Stimulated activated CD4-positive, alpha-beta T cell treated with anti-CD3 and anti-CD28 coated beads, Interleukin-4, amount 100 ng/mL, for 48 hours (primary cell): ENCODE measurements around the gene NBAS.
"Not testable (repeated sequence)": the region's sequence is repeated elsewhere in the genome, so short reads cannot be mapped to it uniquely, and the experiment has no call there.

Experiments
- DNase-seq, 2 donors: peaks; one replicate each; pipeline ENCODE4 v3.0.0-alpha.2; 2020; ENCODE audit warnings: low read depth in 2 of 2

NBAS gene

DNA sequence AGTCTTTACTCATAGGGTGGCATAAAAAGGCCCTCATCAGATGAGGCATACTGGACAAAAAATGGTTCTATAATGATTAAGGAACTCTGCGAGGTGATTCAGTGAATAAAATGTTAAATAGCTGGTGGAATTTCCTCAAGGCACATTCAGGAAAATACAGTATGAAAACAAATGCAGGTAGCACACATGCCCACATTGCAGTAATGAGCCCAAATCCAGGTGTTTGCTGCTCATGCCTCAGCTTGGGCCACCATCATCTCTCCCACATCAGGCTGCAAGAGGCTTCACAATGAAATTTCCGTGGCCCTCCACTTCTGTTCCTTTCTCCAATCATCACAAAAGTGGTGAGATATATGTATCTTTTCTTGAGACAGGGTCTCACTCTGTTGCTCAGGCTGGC, 298.3 kb downstream of the NBAS start:
- no peak for DNase-seq

DNA sequence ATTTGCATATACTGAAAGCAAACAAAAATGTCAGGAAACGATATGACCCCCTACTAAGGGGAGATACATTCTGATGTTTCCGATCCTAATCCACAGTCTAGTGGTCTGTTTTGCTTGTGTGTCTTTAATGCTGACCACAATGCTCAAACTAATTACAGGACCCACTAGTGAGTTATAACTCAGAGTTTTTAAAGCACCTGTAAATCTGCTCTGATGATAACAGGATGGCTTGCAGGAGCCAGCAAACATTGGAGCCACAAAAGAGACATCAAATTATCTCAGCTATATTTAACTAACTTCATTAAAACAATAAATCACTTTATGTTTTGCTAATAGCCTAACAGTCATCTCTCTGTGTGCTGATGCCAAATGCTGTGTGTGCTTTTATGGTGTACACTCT, 300.3 kb downstream of the NBAS start:
- no peak for DNase-seq

DNA sequence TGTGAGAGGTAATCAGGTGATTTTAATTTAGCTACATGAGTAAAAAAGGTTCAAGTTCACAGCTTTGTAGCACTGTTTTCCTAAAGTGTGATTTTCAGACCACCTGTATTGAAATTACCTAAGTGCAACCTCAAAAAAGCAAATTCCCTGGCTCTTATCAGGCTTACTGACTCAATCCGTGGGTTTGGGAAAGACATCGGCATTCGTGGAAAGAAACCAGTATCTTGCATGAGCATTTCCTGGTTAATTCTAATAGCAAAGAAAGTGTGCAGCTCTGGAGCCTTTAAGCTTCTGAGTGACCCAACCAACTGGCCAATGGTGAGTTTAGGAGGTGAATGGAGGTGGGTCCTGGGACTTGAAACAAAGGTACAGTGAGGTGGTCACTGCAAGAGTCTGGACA, 300.9 kb downstream of the NBAS start:
- no peak for DNase-seq

DNA sequence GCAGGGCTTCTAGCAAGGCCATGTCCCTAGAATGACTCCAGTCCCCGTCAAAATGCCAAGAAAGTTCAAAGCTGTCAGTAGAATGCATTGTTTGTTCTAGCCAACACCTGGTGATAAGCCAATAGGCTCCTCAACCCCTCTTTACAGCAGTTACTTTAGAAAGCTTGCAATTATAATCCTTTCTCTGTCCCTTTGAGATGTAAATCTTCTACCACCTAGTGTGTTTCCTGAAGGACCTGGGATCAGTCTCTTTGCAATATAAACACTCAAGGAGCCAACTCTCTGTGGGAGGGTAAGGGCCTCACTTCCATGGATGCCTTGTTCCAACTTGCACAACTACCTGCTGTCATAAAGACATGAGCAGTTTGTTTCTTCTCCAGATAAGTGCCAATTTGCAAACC, 301.8 kb downstream of the NBAS start:
- no peak for DNase-seq

DNA sequence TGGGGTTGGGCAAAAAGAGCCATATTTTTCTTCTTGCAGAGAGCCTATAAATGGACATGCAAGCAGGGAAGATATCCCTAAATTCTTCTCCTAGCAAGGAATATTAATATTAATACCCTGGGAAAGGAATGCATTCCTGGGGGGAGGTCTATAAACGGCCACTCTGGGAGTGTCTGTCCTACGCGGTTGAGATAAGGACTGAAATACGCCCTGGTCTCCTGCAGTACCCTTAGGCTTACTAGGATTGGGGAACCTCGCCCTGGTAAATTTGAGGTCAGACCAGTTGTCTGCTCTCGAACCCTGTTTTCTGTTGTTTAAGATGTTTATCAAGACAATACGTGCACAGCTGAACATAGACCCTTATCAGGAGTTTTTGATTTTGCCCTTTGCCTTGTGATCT, 302.7 kb downstream of the NBAS start:
- DNase-seq = not testable (repeated sequence)

DNA sequence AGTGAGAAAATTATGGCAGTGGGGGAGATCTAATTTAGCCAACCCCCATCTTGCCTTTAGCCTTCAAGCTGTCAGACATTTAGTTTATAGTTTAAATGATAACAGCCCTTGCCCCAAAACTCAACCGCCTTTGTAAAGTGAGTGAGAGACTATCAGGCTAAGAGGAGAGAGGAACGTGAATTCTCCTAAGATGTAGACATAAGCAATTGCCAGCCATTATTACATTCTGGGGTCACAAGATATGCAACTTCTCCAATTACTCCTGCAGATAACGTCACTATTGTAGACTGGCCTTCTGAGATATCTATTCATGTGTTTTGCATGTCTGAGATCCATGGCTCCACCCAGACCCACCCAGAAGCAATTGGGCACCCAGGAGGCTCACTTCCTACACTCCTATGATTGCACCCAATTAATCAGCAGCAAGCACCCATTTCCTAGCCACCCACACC, 307.3 kb downstream of the NBAS start:
- DNase-seq = no peak

DNA sequence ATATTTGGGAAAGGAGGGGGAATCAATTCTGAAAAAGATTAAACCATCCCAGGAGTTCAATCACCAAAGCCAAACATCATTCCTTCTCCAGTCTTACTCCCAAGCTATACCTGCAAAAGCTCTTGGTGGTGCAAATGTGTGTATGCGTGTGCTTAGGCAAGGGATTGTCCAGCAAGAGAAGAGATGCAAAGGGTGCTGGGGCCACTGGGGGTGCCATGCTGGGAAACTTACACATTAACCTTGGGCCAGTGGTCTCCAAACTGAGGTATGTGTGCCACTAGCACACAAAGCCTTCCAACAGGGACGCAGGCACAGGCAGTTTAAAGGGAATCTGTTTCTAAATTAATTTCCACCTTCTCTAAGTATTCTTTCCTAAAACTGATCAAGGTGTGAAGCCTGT, 307.9 kb downstream of the NBAS start:
- no peak for DNase-seq

DNA sequence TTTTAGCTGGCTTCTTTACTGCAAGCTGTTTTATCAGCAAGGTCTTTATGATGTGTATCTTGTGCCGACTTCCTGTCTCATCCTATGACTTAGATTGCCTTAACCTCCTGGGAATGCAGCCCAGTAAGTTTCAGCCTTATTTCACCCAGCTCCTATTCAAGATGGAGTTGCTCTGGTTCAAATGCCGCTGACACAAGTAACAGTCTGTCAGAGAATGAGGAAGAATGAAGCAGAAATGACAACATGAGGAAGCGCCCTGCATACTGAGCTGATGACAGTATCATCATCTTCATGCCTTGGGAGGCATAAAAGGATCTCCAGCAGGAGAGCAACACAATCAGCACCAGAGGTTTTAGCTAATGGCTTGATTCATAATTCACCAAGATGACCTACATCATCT, 309.4 kb downstream of the NBAS start:
- no peak for DNase-seq

DNA sequence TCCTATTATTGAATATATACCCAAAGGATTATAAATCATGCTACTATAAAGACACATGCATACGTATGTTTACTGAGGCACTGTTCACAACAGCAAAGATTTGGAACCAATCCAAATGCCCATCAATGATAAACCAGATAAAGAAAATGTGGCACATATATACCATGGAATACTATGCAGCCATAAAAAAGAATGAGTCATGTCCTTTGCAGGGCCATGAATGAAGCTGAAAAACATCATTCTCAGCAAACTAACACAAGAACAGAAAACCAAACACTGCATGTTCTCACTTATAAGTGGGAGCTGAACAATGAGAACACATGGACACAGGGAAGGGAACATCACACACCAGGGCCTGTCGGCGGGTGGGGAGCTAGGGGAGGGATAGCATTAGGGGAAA, 310.2 kb downstream of the NBAS start:
- DNase-seq = not testable (repeated sequence)

DNA sequence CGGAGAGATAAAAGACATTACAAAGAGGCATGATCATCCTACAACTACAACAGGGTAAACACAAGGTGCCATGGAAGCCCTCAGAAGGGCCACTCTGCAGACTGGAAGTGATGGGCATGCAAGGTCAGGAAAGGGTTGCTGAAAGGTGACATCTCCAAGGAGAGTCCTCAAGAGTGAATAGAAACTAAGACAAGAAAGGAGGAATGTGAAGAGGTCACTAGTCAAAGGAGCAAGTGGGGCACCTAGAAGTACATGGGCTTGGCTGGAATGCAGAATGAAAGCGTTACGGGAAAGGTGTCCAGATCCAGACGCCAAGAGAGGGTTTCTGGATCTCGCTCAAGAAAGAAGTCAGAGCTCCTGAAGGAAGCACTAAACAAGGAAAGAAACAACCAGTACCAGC, 314.3 kb downstream of the NBAS start:
- no peak for DNase-seq

DNA sequence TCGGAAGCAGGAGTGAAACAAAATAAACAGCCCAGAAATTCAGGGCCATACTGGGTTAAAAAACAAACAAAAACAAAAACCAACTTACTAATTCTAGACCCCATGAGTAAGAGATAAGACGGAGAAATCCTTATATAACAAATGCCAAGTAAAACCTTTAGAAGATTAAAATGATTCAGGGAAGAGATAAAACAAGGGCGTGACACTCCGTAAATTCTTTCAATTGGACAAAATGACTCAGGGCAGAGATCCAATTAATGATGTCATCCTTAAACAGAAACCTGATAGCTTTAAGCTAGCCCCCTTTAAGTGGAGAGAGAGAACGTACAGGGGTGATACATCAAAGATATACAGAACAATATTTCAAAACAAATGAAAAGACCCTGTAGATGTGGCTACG, 317.4 kb downstream of the NBAS start:
- no peak for DNase-seq

DNA sequence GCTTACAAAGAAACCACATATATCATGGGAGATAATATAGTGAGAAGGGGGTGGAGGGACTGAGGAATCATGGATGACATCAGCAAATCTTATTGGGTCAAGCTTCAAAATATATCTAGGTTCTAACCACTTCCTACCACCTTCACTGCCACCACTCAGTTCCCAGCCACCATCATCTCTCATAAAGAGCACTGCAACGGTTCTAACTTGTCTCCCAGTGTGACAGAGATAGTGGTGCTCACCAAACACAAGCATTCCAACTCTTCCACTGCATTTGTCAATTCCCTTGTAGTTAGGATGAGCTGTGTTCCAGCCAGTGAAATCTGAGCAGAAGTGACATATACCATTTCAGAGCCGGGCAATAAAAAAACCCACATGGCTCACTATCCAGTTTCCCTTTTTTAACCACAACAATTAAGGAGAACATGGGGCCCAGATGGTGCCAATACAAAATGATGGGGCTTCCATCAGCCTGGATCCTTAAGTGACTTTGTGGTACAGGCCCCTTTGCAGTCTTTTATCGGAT, 318.1 kb downstream of the NBAS start:
- DNase-seq = no peak

DNA sequence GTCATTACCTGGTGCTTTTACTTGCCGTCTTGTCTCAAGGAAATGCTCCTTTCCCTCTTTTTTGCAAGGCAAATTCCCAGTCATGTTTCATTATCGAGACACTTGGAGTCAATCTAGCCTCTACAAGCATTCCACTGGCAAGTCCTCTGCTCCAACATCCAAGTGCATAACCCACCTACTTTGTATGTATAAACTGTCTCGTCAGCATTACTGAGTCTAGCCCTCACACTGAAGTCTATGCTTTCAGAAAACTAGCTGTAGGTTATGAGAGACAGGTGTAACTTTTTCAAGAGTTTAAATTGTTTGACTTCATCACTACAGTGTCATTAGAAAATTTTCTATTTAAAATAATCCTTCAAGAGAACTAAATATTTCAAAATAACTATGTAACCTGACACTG, 319.2 kb downstream of the NBAS start:
- DNase-seq = no peak

DNA sequence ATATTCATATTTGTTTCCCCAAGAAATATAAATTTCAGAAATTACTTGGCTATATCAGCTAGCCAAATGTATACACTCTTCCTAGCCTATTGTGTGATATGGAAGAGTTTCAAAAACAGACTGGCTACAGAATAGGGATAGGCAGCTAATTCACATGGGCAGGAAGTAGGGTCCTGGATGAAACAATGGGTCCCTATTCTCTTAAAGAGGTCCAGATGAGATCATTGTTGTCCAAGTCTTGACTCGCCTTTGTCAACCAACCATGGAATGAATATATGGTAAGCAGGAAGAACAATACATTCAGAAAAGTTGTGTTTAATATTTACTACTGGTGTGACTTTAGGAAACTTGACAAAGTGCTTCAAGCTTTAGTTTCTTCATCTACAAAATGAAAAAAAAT, 319.9 kb downstream of the NBAS start:
- DNase-seq = no peak

DNA sequence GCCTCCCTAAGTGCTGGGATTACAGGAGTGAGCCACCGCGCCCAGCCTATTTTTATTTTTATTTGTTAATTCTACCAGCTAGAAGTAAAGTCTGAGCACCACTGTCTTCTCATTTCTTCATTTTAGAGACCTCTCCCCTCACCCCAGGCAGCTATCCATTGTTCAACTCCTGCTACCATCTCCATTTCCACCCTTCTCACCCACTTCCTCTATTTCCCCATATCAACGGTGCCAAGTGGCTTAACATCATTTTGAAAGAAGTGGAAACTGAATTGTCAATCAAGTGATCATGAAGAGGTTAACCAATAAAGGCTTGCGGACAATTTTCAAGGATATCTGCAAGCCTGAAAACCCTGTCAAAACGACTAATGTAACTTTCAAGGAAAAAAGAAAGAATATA, 323.1 kb downstream of the NBAS start:
- no peak for DNase-seq

DNA sequence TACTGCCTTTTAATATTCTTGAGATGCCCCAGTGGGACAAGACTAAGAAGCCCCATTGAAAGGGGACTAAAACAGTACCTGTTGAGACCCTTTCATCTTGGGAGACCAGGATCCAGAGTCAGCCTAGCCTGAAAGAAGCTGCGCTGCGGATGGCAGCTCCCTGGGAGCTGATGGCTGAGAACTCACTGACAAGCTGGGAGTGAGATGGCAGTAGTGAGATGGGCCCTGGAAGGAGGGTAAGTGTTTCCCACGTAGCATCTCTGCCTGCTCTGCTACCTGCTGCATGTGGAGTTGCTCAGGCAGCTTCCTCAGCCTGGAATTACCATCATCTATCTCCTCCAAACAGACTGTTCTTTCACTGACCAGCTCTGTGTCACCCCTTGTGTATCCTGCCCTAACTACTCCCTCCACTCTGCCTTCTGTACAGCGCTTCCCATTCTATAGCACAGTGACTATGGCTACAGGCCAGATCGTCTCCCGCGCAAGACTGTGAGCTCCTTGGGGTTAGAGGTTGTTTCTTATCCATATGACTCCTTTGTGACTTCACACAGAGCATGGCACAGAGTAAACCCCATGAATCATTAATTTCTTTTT, 330.4 kb downstream of the NBAS start:
- no peak for DNase-seq

DNA sequence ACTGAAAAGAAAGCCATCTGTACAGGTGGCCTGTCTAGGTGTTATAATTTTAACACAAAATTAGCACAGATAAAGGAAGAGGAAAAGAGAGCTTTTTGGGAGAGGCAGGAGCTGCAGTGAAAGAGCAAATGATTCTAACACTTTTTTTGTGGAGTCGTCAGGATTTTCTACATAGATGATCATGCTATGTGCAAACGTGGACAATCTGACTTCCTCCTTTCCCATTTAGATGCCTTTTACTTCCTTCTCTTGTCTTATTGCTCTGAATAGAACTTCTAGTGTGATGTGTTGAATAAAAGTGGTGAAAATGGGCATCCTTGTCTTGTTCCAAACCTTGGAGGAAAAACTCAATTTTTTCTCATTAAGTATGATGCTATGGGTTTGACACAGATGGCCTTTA, 334.5 kb downstream of the NBAS start:
- no peak for DNase-seq

DNA sequence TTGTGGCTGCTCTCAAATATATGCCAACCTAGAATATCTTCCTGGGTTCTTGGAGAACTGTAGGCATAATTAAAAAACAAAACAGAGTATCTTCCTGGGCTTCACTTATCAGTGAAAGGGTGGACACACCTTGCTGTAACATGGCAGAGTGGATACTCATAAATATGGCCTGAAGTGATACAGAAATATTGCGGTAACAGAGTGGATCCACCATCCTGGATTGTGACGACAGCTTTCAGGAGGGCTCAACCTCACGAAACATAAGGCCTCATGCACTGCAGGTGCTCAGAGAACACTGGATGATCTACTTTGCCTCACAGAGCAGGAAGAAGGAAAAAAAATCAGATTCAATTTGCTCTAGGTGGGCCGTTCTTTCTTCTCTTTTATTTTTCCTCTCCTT, 336.0 kb downstream of the NBAS start:
- DNase-seq = no peak

DNA sequence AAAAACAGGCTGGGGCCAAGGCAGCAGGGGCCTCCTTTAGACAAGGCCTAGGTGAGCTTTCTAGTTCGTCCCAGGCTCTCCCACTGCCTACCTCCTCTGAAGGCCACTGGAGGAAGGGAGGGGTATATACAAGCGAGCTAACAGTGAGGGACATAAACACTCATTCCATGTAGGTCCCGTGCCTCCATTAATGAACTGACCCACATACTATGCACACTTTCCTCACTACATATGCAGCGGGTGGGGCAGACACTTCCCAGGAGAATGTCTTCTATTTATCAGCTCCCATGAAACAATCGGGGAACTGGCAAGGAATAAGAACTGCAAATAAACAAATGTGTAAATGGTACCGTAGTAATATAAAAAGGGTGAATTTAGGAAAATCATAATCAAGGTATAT, 336.5 kb downstream of the NBAS start:
- DNase-seq = no peak

DNA sequence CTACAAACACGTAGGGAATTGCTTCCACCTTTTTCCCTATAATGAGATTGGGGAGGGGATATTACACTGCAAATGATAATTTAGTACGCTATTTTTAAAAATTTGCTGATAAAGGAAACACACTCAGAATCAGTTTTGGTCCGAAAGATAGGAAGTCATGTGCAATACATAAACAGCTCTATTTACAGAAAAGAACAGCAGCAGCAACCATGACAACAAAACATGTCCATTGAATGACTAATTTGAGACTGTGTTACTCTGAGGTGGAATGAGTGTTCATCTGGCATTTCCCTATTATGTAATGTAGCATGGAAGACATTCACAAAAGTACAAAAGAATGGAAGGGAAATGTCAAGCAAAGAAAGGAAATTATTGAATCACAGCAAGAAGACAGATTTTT, 337.2 kb downstream of the NBAS start:
- DNase-seq = no peak

DNA sequence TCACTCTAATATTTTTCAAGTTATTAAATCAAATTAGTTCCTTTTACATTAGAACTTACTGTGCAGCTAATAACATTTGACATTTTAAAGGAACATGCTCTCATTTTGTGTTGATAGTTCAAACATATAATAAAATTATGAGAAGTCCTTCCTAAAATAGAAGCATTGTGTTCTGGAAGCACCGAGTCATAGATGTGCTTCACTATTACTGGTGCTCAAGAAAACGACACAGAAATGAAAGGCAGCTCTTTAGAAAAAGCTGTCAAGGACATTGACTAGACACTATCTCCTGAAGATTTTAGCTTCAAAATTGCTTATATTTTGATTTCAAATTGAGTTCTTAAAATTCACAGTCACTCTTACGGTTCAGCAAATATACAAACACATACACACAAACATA, 338.3 kb downstream of the NBAS start:
- no peak for DNase-seq

DNA sequence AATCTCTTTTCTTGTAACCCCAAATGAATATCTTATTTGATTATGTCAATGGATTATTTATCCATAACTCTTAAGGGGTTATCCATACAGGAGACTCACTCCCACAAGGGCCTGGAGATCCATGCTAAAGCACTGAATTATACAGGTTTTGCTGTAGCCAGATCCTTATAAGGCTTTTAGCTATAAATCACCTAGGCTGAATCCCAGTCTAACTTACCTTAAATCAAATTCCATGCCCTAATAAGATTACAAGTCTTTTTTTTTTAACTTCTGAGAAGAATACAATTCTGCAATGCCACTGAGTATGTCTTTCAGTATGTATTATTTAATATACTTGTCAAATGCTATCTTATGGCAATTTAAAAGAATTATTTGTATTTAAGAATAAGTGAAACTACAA, 340.5 kb downstream of the NBAS start:
- DNase-seq = no peak

DNA sequence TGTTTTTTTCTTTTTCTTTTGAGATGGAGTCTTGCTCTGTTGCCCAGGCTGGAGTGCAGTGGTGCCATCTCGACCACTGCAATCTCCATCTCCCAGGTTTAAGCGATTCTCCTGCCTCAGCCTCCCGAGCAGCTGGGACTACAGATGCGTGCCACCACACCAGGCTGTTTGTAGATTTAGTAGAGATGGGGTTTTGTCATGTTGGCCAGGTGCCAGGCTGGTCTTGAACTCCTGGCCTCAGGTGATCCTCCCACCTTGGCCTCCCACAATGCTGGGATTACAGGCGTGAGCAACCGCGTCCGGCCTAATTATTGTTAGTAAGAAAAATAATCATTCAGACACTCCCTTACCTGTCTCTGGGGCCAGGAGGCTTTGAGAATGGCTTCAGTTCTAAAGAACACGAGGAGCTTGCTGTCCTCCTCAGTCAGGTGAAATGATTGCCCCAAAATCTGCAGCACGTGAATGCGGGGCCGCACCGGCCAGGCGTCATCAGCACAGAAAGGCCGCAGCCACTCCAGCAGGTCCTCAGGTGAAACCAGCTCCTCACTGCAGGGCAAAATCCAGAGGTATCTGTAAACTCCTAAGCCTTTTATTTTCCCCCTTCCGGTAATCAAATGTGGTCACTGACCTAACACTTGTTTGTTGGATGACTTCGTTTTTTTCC, 342.6 kb downstream of the NBAS start:
- no peak for DNase-seq

DNA sequence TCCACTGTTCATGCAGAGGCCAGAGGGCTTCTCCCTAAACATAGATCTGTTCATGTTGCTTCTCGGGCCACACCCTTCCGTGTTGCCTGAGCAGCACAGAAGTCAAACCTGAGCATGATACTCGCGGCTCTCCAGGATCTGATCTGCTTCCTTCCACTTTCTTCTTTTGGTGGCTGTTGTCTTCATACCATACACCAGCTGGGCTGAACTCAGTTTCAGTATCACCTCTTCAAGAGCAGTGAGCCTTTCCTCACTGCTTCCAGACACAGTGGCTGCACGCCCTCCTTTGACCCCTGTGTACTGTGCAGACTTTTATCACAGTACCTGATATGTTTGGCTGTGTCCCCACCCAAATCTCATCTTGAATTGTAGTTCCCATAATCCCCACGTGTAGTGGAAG, 348.9 kb downstream of the NBAS start:
- no peak for DNase-seq
